K562 (cell line): ENCODE data around the gene BLCAP. TPM values are rescaled to one million over a fixed set of nuclear protein-coding genes. Genes with fewer than 3 reads are reported as not detected.

Experiments
- ARID1B ChIP-seq: fragments of 450-650 bp; IDR thresholded peaks from 2 replicates; pipeline ENCODE4 v1.6.1; 2016; ENCODE audit warnings: antibody characterized with exemption, mild to moderate bottlenecking, inconsistent platforms
- CREB3L1 ChIP-seq: fragments of 450-650 bp; IDR thresholded peaks from 2 replicates; pipeline ENCODE4 v1.6.1; 2014; ENCODE audit warnings: low read depth, mild to moderate bottlenecking, moderate library complexity, borderline replicate concordance
- CREM ChIP-seq: IDR thresholded peaks from 2 replicates; pipeline ENCODE4 v1.6.1; 2014; ENCODE audit warnings: antibody characterized with exemption, low read depth
- CTCF ChIP-seq, 3 experiments: IDR thresholded peaks in 2 of 3; conservative IDR thresholded peaks in 1 of 3; 2 replicates each; pipeline ENCODE4 v1.5.1; 2011 to 2012; ENCODE audit warnings: low read length in 3 of 3, mild to moderate bottlenecking in 3 of 3, control low read depth in 2 of 3, improper control_type of control experiment in 1 of 3, inconsistent platforms in 1 of 3, low read depth in 1 of 3, mixed read lengths in 1 of 3, moderate library complexity in 1 of 3; ENCODE audit not compliant: insufficient read depth in 2 of 3
- HCFC1 ChIP-seq: IDR thresholded peaks from 2 replicates; pipeline ENCODE4 v1.6.1; 2012; ENCODE audit warnings: low read depth, low read length, improper control_type of control experiment
- KDM1A ChIP-seq, 2 experiments: fragments of 450-650 bp; IDR thresholded peaks; 2 replicates each; pipeline ENCODE4 v1.6.1; 2016; ENCODE audit warnings: mild to moderate bottlenecking in 2 of 2
- MAZ ChIP-seq, 2 experiments: fragments of 450-650 bp in 1 of 2; sonication (generic) in 1 of 2; formaldehyde crosslinking; IDR thresholded peaks in 1 of 2; conservative IDR thresholded peaks in 1 of 2; 2 replicates each; pipeline versions ENCODE4 v1.4.0 to v1.5.0; 2020; ENCODE audit warnings: mild to moderate bottlenecking in 1 of 2, missing genetic modification reagents in 1 of 2
- NR2C2 ChIP-seq, 2 experiments: fragments of 200-800 bp in 1 of 2; sonication (Bioruptor generic) in 1 of 2; sonication (generic) in 1 of 2; formaldehyde crosslinking in 1 of 2; IDR thresholded peaks; 2 replicates each; pipeline versions ENCODE4 v1.6.1 to v1.8.0; 2016 to 2022; ENCODE audit warnings: mild to moderate bottlenecking in 1 of 2, missing compliant biosample characterization in 1 of 2, missing genetic modification characterization in 1 of 2, missing genetic modification reagents in 1 of 2
- RBM39 ChIP-seq: fragments of 200-400 bp; formaldehyde crosslinking; optimal IDR thresholded peaks from 2 replicates; pipeline ENCODE3; 2018; ENCODE audit warnings: low read depth, low read length
- REST ChIP-seq, 2 experiments: fragments of 450-650 bp; formaldehyde crosslinking in 1 of 2; IDR thresholded peaks; 2 replicates each; pipeline versions ENCODE4 v1.4.0 to v1.6.1; 2014 to 2020; ENCODE audit warnings: mild to moderate bottlenecking in 2 of 2, borderline replicate concordance in 1 of 2, low read depth in 1 of 2
- SIN3B ChIP-seq: fragments of 450-650 bp; IDR thresholded peaks from 2 replicates; pipeline ENCODE4 v1.6.1; 2017; ENCODE audit warnings: low read depth, mild to moderate bottlenecking, moderate library complexity
- ZBTB7A ChIP-seq: IDR thresholded peaks from 2 replicates; pipeline ENCODE4 v1.6.1; 2011; ENCODE audit warnings: low read depth, mild to moderate bottlenecking, low read length, moderate library complexity, borderline replicate concordance; ENCODE audit not compliant: control insufficient read depth
- ZC3H8 ChIP-seq: fragments of 450-650 bp; IDR thresholded peaks from 2 replicates; pipeline ENCODE4 v1.6.1; 2017
- ZSCAN29 ChIP-seq: fragments of 450-650 bp; IDR thresholded peaks from 2 replicates; pipeline ENCODE4 v1.6.1; 2017
- polyA plus RNA-seq, 8 experiments: library from polyadenylated mRNA; depleted of rRNA in 4 of 8; stranded (reverse) in 5 of 8; unstranded in 3 of 8; fragments of >200 nt; fragmentation: Nextera tagmentation in 2 of 8; fragmentation: Illumina TruSeq in 1 of 8; extraction: Ambion mirVana in 2 of 8; extraction: Trizol in 1 of 8; gene quantifications; 2 replicates each; pipeline versions ENCODE4 v1.2.1 to v1.2.3, GENCODE V29; 2011 to 2014; ENCODE audit warnings: inconsistent platforms in 1 of 8, missing spikeins in 1 of 8
- total RNA-seq, 7 experiments: library from RNA; depleted of rRNA in 6 of 7; stranded (reverse); fragments of >200 nt in 6 of 7; fragmentation: Illumina TruSeq in 2 of 7; extraction: Trizol in 2 of 7; gene quantifications; 2 replicates each; pipeline versions ENCODE4 v1.2.1 to v1.2.3, GENCODE V29; 2011 to 2021; ENCODE audit warnings: low replicate concordance in 1 of 7

BLCAP gene
- total and polyA plus RNA-seq, 9 of the 15 experiments (the other 6 are each of a cell fraction or from before 2014, with no cell fraction given), result 16.9 to 41.5 (median 27.6) TPM

GRCh38 chr20:37564388-37565133, 36.9 kb upstream of the BLCAP start (continued):
- TF ChIP-seq KDM1A (IDR thresholded peaks at IDR 0.05) (peak in 1 of 2 experiments; percentile 25; a peak in 1 of 4 replicates), ARID1B (no peak), MAZ (CRISPR knock-in tag; conservative IDR thresholded peaks at IDR 0.05 in 1 of 2, IDR thresholded peaks at IDR 0.05 in 1 of 2) (peak; percentile 40 to 56; a peak in 3 of 4 replicates), ZBTB7A (peak; percentile 50; the same call in 1 of the 2 replicates), REST (IDR thresholded peaks at IDR 0.05; ENCODE audit: borderline replicate concordance) (peak; percentile 80), REST (CRISPR knock-in tag; IDR thresholded peaks at IDR 0.05; ENCODE audit: low read depth) (no peak), NR2C2 (CRISPR knock-in tag; IDR thresholded peaks at IDR 0.05) (no peak), NR2C2 (tag; IDR thresholded peaks at IDR 0.05) (peak; percentile 25; the same call in 1 of the 2 replicates), HCFC1 (no peak), CTCF (IDR thresholded peaks at IDR 0.05 in 2 of 3, conservative IDR thresholded peaks at IDR 0.05 in 1 of 3; ENCODE audit: insufficient read depth in 2 of 3, low read depth in 1 of 3, low read length in 3 of 3) (peak; percentile 88 to 94 (median 89)), ZC3H8 (no peak), CREM (peak; percentile 33; the same call in 1 of the 2 replicates), ZSCAN29 (no peak), RBM39 (no peak), CREB3L1 (no peak), SIN3B (0 out of 2 replicates have a peak, but pooled peaks have one; percentile 25)
